Endothelial cell of umbilical vein (primary cell): ENCODE results near the gene STK11IP.

Experiments
- CTCF ChIP-seq, 2 donors: IDR thresholded peaks; 1 replicate in 1 of 2; 2 replicates in 1 of 2; pipeline ENCODE4 v1.5.1; 2011; ENCODE audit warnings: low read length in 2 of 2, mild to moderate bottlenecking in 2 of 2, moderate library complexity in 2 of 2, control low read depth in 1 of 2, inconsistent platforms in 1 of 2, low read depth in 1 of 2; ENCODE audit not compliant: insufficient read depth in 1 of 2; ENCODE audit errors: extremely low read depth in 1 of 2
- EZH2 ChIP-seq: IDR thresholded peaks from 2 replicates; pipeline ENCODE4 v1.6.1; 2012; ENCODE audit warnings: borderline replicate concordance, low read depth, mild to moderate bottlenecking, moderate library complexity, low read length, inconsistent platforms; ENCODE audit not compliant: severe bottlenecking
- MAX ChIP-seq: IDR thresholded peaks from 2 replicates; pipeline ENCODE4 v1.6.1; 2011; ENCODE audit not compliant: insufficient read depth, insufficient read length
- POLR2A ChIP-seq: IDR thresholded peaks from 2 replicates; pipeline ENCODE4 v1.6.1; 2012; ENCODE audit warnings: low read depth, mild to moderate bottlenecking, control low read depth, low read length

- TF ChIP-seq EZH2 (no peak), CTCF (IDR thresholded peaks at IDR 0.05; ENCODE audit: extremely low read depth in 1 of 2, insufficient read depth in 1 of 2, low read depth in 1 of 2, low read length in 2 of 2) (no peak), POLR2A (no peak), MAX (no peak)
Observed at GRCh38 chr2:219605607-219605954, 7.9 kb downstream of the STK11IP start.
